Measurements from ENCODE around the gene PDE4B. TPM values are rescaled to one million over a fixed set of nuclear protein-coding genes. Genes with fewer than 3 reads are reported as not detected.
"Not testable (repeated sequence)": the region's sequence is repeated elsewhere in the genome, so short reads cannot be mapped to it uniquely, and the experiment has no call there.

The PDE4B gene
- total RNA-seq, 1 donor from 2014 or later, result 3.8 TPM

GRCh38 chr1:66397192-66397591 is 604.5 kb downstream of the PDE4B start:
- no peak for TF ChIP-seq CTCF (conservative IDR thresholded peaks at IDR 0.05; ENCODE audit: low read depth, low read length)
- no peak overlapping the region for H3K4me3 ChIP-seq (ENCODE audit: low read depth, low read length)
- DNase-seq (ENCODE audit: low read depth), result no peak

GRCh38 chr1:66399888-66400529 is 607.3 kb downstream of the PDE4B start:
- DNase-seq (ENCODE audit: low read depth), result no peak
- TF ChIP-seq CTCF (conservative IDR thresholded peaks at IDR 0.05; ENCODE audit: low read depth, low read length), result no peak
- H3K4me3 ChIP-seq (ENCODE audit: low read depth, low read length), result no peak overlapping the region

- no peak for TF ChIP-seq CTCF (conservative IDR thresholded peaks at IDR 0.05; ENCODE audit: low read depth, low read length)
- DNase-seq (ENCODE audit: low read depth), result no peak
- no peak overlapping the region for H3K4me3 ChIP-seq (ENCODE audit: low read depth, low read length)
Measured at GRCh38 chr1:66400660-66401059, 608.0 kb downstream of the PDE4B start.

GRCh38 chr1:66401244-66401643 is 608.5 kb downstream of the PDE4B start:
- TF ChIP-seq CTCF (conservative IDR thresholded peaks at IDR 0.05; ENCODE audit: low read depth, low read length), result no peak
- H3K4me3 ChIP-seq (ENCODE audit: low read depth, low read length), result no peak overlapping the region
- peak; percentile 51 for DNase-seq (ENCODE audit: low read depth)

- no peak for TF ChIP-seq CTCF (conservative IDR thresholded peaks at IDR 0.05; ENCODE audit: low read depth, low read length)
- DNase-seq (ENCODE audit: low read depth), result no peak
- H3K4me3 ChIP-seq (ENCODE audit: low read depth, low read length), result no peak overlapping the region
Measured at GRCh38 chr1:66402194-66402593, 609.5 kb downstream of the PDE4B start.

GRCh38 chr1:66403007-66403731 is 610.5 kb downstream of the PDE4B start:
- no peak for DNase-seq (ENCODE audit: low read depth)
- H3K4me3 ChIP-seq (ENCODE audit: low read depth, low read length), result no peak overlapping the region
- no peak for TF ChIP-seq CTCF (conservative IDR thresholded peaks at IDR 0.05; ENCODE audit: low read depth, low read length)

- H3K4me3 ChIP-seq (ENCODE audit: low read depth, low read length), result no peak overlapping the region
- TF ChIP-seq CTCF (conservative IDR thresholded peaks at IDR 0.05; ENCODE audit: low read depth, low read length), result no peak
- DNase-seq (ENCODE audit: low read depth), result no peak
Measured at GRCh38 chr1:66405061-66405460, 612.4 kb downstream of the PDE4B start.

- not testable (repeated sequence) for H3K4me3 ChIP-seq (ENCODE audit: low read depth, low read length); DNase-seq (ENCODE audit: low read depth)
Measured at GRCh38 chr1:66411449-66411848, 618.8 kb downstream of the PDE4B start.

All from epithelial cell of proximal tubule (primary cell).